GM12875 (cell line): ENCODE results near the gene TTLL10.

Experiments
- H3K4me3 ChIP-seq: one replicate; pipeline ENCODE4 v1.5.1; 2011; ENCODE audit warnings: low read depth, low read length, control low read depth
- CTCF ChIP-seq: IDR thresholded peaks from 2 replicates; pipeline ENCODE4 v1.5.1; 2011; ENCODE audit warnings: low read depth, mild to moderate bottlenecking, control low read depth, inconsistent platforms, low read length, moderate library complexity, borderline replicate concordance; ENCODE audit not compliant: insufficient read depth

Gene TTLL10

DNA sequence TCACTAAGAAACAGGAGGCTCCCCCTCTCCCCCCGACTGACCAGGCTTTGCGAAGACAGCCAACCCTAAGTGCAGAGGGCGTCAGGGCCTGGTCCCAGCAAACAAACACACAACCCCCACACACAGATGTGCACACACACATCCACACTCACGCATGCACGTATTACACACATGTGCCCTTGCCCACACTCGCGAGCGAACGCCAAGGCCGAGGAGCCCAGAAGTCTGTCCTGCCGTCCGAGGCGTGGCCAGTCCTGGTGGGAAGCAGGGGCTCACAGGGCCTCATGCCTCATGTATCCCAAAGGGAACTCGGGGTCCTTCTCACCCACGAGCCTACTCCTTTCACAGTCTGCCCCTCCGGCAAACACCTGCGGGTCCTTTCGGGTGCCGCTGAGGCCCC lies 56.1 kb downstream of the TTLL10 start:
- H3K4me3 ChIP-seq, result no peak overlapping the region
- no peak for TF ChIP-seq CTCF

- TF ChIP-seq CTCF, result no peak
- H3K4me3 ChIP-seq, result peak overlapping the region; percentile 92
Observed at GRCh38 chr1:1230656-1231399, 57.1 kb downstream of the TTLL10 start.

DNA sequence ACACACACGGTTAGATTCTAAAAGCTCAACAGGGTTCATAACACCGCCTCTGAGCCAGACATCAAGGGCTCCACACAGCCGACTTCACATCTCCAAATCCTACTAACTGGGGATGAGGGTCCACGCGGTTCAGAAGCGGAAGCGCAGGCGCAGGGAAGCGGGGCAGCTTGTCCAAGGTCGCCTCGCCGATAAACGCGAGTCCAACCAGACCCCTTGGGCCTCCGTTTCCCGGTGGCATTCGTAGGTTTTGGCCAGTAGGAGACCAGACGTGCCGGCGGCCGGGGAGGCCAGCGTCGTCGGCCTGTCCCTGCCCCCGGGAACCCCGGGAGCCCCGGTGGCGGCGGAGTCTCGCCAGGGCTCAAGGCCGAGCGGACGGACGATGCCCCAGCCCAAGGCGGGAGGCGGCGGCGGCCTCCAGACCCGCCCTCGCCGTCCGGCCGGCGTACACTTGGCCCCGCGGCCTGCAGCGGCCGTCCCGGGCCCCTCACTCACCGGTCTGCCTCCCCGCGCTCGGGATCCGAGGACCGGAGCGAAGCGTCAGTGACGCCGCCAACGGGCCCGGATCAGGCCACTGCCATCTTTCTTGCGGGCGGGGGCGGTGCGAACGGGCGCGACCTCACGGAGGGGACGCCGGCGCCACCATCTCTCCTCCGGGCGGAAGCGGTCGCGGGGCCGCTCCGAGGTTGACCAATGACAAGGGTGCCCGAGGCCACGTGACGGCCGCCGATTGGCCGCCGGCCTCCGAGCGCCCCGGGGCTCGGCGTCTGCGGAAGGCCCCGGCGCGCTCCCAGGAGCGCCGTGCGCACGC lies 57.9 kb downstream of the TTLL10 start, which contains the start of gene SDF4:
TSS of gene SDF4 (minus strand) at position 602 of the 808 bp plus-strand sequence. CDS start 3,229 bp downstream, outside the sequence.
- H3K4me3 ChIP-seq, result peak within 1 kb of the TSS; percentile 92
- TF ChIP-seq CTCF, result no peak

DNA sequence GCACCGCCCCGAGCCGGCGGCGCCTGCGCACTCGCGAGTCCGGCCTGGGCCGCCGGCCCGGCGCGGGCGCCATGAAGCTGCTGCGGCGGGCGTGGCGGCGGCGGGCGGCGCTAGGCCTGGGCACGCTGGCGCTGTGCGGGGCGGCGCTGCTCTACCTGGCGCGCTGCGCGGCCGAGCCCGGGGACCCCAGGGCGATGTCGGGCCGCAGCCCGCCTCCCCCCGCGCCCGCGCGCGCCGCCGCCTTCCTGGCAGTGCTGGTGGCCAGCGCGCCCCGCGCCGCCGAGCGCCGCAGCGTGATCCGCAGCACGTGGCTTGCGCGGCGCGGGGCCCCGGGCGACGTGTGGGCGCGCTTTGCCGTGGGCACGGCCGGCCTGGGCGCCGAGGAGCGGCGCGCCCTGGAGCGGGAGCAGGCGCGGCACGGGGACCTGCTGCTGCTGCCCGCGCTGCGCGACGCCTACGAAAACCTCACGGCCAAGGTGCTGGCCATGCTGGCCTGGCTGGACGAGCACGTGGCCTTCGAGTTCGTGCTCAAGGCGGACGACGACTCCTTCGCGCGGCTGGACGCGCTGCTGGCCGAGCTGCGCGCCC lies 58.6 kb downstream of the TTLL10 start, which contains the start of gene B3GALT6:
TSS of gene B3GALT6 (plus strand) at position 30 of the 588 bp plus-strand sequence. CDS start at position 72, 42 bp downstream.
- peak within 1 kb of the TSS; percentile 92 for H3K4me3 ChIP-seq
- no peak for TF ChIP-seq CTCF

- no peak for TF ChIP-seq CTCF
- H3K4me3 ChIP-seq, result no peak overlapping the region
Observed at GRCh38 chr1:1232796-1233566, 59.3 kb downstream of the TTLL10 start.

- H3K4me3 ChIP-seq, result no peak overlapping the region
- TF ChIP-seq CTCF, result no peak
Observed at GRCh38 chr1:1233567-1233892, 59.9 kb downstream of the TTLL10 start.
